Epidermal melanocyte (primary cell): ENCODE data around the gene LCN1.

Experiments used
- DNase-seq: peaks from one replicate; pipeline ENCODE4 v3.0.0; 2011; ENCODE audit warnings: low spot score; ENCODE audit not compliant: insufficient read length

Gene LCN1

DNA sequence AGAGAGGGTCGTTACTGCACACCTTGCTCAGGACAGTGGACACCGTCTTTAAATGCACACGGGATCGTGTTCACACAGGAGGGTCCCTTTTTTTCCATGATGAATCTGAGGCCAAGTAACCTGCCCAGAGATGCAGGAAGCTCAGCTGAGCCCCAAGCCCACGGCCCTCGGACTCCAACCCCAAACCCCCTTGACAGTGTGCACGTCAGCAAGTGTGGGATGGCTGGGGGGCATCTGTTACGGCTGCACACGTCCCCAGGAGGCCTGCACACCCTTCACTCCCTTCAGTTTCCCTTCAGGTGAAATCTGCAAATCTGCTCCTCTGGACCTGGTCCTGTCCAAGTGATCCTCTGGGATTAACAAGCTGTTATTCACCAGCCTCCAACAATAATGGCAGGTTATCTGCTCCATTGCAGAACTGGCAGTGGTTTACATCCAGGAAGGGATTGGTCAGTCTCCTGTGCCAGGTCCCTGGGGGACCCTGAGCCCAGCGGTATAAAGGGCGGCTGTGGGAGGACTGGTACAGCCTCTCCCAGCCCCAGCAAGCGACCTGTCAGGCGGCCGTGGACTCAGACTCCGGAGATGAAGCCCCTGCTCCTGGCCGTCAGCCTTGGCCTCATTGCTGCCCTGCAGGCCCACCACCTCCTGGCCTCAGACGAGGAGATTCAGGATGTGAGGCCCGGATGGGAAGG, at the start of gene LCN1:
Gene LCN1 (plus strand): TSS at position 525 of the 692 bp plus-strand sequence. CDS start 58 bp downstream, at position 583.
- DNase-seq, result no peak

GRCh38 chr9:135471791-135472640, 49.2 kb upstream of the LCN1 start:
- no peak for DNase-seq

- no peak for DNase-seq
These were observed 47.2 kb upstream of the LCN1 start for GRCh38 chr9:135473972-135474543.

- DNase-seq, result no peak
These were observed 46.3 kb upstream of the LCN1 start for GRCh38 chr9:135474915-135475314.

DNA sequence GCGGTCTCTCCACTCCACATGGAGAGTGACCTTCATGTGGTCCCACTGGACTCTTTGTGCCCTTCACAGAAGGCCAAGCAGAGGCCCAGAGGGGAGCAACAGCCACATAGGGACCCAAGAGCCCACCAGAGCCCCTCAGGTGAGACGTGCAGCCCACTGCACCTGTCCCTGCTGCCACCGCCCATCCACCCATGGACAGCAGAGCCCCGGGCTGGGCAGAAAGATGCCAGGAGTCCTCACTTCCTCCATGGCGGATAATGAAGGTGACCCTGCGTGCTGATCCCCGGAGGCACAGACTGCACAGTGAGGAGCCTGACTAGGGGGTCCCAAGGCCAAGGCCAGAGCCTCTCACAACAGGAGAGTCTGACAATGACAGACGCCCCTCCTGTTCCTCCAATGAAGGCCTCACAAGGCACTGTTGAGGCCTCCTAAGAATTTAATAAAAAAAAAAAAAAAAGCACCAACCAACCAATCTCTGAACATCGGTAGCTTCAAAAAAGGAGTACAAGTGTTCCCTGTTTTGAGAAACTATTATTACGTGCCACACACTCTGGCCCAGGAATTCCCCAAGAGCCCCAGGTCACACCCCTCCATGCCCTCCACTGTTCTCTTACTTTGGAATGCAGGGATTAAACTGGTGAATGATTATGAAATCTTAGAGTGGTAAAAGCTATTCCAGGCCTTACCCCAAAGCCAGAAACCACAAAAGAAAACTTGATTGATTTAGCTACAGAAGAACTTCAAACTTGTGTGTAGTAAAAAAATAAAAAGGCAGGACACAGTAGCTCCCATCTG, 44.5 kb upstream of the LCN1 start:
- DNase-seq, result no peak

DNA sequence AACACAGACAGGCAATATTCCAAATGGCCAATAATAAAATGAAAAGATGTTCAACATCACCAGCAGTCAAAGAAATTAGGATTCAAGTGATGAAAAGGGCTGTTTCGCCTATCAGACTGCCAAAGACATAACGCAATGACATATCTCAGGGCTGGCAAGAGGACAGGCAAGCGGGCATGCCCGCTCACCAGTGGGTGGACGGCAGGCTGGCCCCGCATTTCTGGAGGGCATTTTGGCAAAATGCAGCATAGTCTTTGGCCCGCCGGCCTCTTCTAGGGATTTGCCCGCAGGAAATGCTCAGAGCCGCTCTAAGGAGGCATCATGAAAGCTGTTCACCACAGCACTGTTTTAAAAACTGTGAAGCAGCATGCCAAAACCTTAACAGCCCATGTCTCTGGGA, 43.0 kb upstream of the LCN1 start:
- DNase-seq, result no peak

DNA sequence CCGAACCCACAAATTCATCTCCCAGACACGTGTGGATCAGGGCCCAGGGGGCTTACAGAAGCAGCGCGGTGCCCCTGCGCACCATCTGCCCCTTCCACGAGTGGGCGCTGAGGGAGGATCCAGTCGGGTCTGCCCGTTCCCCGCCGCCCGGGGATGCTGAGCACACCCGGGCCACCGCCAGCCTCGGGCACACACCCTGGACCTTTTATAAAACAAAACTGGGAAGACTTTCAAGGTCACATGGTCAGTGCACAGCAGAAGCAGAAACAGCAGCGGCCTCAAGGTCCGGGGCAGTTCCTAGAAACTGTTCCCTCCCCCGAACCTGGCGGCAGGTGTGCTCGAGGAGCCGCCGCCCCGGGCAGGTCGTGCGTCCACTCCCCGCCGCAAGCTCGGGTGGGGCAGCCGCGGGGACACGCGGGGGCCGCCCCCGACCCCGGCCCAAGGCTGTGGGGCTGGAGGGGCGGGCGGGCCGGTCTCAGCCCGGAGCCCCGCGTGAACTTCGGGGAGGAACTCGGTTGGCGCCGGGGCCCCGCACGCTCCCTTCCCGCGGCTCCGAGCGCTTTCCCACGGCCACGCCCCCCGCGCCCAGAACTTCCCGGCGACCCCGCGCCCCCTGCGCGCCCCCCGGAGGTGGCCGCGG, 42.3 kb upstream of the LCN1 start:
- peak; percentile 33 for DNase-seq

- DNase-seq, result peak; percentile 32
These were observed 41.7 kb upstream of the LCN1 start, which contains the start of gene PPP1R26 for GRCh38 chr9:135479469-135480052. Gene PPP1R26 (plus strand): TSS chr9:135479782. CDS start chr9:135484511, 4,729 bp downstream.

DNA sequence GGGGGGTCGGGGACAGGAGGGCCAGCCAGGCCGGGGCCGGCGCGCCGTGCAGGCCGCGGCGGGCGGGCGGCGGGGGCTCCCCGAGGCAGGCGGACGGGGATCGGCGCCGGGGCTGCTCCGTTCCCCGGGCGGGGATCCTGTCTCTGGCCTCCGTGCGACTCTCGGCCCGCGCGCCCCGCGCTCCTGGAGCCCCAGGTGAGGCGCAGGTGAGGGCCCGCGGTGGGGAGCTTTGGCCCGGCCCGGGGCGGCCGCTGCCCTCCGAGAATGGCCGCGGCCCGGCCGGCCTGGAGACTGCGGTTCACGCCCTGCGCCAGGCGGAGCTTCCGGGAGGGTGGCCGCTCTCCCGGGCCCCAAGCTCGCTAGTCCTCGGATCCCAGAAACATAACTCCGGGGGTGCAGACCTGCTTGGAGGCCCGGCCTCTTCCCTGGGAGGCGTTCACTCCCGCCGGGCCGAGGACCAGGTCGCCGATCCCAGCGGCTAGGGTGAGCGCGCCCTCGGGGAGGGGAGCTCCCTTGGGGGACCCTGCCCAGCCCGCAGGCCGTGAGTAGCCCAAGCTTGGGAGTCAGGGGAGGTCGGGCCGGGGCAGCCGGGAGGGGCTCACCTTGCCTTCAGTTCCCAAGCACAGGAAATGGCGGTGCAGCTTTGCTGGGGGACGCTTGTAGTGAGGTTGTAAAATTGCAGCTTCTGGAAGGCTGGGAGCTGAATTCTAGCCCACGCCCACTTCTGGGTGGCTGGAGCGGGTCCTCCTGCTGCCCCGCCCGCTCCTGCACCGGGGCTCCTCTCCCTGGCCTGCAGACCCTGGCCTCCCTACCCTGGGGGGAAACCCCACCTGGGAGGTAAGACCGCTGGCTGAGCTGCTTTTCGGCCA, 40.9 kb upstream of the LCN1 start:
- peak; percentile 56 for DNase-seq

DNA sequence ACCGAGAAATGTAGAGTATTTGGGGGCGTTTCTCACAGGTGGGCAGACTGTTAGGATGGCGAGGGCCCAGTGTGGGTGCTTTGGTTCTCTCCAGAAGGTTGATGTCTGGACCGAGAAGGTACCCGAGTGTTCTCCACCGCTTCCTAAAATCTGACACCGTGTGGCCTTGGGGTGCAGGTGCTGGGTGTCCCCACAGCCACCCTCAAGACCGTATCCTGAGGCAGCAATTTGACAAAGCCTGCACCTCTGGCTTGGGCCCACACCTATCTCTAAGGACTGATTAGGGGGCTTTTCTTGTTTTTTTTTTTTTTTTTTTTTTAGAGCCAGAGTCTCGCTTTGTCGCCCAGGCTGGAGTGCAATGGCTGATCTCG, 40.3 kb upstream of the LCN1 start:
- DNase-seq, result no peak

- DNase-seq, result no peak
These were observed 39.1 kb upstream of the LCN1 start for GRCh38 chr9:135482015-135482754.

DNA sequence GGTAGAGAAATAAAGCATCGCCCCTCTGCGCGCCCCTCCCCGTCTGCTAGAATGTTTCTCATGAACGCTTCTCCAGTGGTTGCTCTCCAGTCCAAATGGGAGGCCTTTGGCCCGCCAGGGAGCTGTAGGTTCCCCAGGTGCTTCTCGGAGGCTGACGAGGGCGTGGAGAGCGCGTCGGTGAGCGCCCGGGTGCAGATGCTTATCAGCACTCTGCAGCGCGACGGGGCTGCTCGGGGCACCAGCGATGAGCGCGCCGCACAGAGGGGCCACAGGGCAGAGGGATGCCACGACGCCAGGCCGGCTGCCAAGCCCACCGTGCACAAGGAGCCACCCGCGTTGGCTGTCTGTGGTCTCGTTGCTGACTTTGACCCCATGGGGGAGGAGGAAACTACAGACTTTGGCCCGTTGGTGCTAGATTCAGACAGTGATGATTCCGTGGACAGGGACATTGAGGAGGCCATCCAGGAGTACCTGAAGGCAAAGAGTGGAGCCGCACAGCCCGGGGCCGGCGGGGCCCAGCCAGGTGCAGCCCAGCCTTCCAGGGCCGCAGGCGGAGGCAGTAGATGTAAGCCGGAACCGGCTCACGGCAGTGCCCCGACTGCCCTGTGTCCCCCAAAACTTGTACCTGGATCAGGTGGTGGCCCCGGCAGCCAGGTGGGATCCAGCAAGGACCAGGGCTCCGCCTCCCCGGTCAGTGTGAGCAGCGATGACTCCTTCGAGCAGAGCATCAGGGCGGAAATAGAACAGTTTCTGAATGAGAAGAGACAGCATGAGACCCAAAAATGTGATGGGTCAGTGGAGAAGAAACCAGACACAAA, 36.6 kb upstream of the LCN1 start:
- no peak for DNase-seq

DNA sequence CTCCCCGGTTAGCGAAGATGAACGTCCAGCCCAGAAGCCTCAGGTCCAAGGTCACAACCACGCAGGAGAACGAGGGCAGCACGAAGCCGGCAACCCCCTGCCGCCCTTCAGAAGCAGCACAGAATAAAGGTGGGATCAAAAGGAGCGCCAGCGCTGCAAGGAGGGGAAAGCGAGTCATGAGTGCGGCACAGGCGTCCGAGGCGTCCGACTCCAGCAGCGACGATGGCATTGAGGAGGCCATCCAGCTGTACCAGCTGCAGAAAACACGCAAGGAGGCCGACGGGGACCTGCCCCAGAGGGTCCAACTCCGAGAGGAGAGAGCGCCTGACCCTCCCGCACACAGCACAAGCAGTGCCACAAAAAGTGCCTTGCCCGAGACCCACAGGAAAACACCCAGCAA, 35.9 kb upstream of the LCN1 start:
- no peak for DNase-seq

DNA sequence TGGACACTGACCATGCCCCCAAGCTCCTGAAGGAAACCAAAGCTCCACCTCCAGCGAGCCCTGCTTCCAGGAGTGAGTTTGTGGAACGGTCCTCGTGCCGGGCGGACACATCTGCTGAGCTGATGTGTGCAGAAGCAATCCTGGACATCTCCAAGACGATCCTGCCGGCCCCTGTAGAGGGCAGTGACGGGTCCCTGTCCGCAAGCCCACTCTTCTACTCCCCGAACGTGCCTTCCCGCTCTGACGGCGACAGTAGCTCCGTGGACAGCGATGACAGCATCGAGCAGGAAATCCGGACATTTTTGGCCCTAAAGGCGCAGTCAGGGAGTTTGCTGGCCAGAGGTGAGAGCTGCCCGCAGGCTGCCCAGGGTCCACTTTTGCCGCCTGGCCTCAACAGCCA, 35.4 kb upstream of the LCN1 start:
- DNase-seq, result no peak

DNA sequence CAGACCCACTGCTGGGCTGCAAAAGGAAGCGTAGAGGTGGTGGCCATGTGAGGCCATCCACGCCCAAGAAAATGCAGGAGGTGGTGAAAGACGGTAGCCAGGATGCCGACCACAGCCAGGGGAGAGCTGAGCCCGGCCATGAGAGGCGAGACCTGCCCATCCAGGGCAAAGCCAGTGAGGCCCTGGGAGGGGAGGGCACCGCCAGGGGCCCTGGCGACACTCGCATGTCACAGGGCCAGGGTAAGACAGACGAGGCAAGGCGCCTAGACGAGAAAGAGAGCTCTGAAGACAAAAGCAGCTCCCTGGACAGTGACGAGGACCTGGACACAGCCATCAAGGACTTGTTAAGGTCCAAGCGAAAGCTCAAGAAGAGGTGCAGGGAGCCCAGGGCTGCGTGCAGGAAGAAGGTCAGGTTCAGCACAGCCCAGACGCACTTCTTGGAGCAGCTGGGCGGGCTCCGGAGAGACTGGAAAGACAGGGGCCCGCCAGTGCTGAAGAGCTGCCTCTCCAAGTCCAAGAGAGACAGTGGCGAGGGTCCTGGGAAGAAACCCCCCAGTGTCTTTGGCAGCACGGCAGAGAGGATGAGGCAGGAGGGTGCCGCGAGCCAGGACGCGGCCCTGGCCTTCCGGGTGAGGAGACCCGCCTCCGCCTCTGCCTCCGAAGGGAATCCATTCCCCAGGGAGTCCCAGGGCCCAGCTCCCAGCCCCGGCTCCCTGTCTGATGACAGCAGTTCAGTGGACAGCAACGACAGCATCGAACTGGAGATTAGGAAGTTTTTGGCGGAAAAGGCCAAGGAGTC, 34.8 kb upstream of the LCN1 start:
- DNase-seq, result no peak

DNA sequence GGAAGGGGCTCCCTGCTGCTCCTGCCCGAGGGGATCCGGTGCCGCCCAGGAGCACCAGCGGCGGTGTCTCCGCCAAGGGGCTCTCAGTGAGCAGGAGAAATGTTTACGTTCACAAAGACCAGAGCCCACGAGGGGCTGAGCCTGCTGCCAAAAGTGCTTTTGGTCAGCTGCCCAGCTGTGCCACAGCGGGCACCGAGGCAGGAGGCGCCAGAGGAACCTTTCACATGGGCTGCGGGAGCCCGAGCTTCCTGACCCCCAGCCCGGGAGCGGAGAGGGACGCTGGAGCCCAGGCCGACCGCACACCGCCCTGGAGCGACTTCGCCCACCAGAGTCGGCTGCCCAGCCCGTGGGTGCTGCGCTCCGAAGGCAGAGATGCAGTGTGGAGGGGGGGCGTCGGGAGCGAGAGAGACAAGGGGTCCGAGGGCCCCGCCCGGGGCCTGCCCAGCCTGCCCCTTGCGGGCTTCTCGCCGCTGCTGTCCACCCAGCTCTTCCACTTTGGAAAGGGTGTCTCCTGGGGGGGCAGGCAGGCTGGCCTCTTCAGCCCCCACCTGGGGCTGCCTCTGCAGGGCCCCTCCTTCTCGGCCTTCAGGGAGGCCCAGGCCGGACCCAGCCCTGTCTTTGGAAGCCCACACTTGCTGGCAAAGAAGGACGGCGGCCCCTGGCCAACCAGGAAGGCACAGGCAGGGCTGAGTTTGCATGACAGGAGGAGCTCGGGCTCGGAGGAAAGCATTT, 33.8 kb upstream of the LCN1 start:
- DNase-seq, result no peak

- no peak for DNase-seq
These were observed 33.3 kb upstream of the LCN1 start for GRCh38 chr9:135488013-135488330.
